ENCODE results near the gene CRYZL1. TPM values are rescaled to one million over a fixed set of nuclear protein-coding genes. Genes with fewer than 3 reads are reported as not detected.

Gene CRYZL1
- total RNA-seq, 1 donor from 2014 or later: 32.2 TPM

- Mint-ChIP-seq H3K36me3 (ENCODE audit: low read depth, unreplicated experiment) (peaks cover 32% of the 10 kb centered on the region), H3K4me1 (ENCODE audit: unreplicated experiment) (peaks cover 18% of the 10 kb centered on the region), H3K9me3 (ENCODE audit: unreplicated experiment) (no peaks in the 10 kb centered on the region), H3K4me3 (ENCODE audit: unreplicated experiment) (no peak overlapping the region), H3K27ac (ENCODE audit: unreplicated experiment) (no peak overlapping the region), H3K27me3 (ENCODE audit: unreplicated experiment) (peaks cover 21% of the 10 kb centered on the region)
- DNase-seq (ENCODE audit: low spot score): no peak
- no peak for TF ChIP-seq CTCF (IDR thresholded peaks at IDR 0.05; ENCODE audit: unreplicated experiment)
Measured at GRCh38 chr21:33546086-33546485, 95.5 kb downstream of the CRYZL1 start.

GRCh38 chr21:33544451-33545195 is 96.9 kb downstream of the CRYZL1 start:
- Mint-ChIP-seq H3K27ac (ENCODE audit: unreplicated experiment) (peak overlapping the region; percentile 100), H3K27me3 (ENCODE audit: unreplicated experiment) (peaks cover 21% of the 10 kb centered on the region), H3K4me1 (ENCODE audit: unreplicated experiment) (peaks cover 24% of the 10 kb centered on the region), H3K4me3 (ENCODE audit: unreplicated experiment) (peak overlapping the region; percentile 99), H3K9me3 (ENCODE audit: unreplicated experiment) (no peaks in the 10 kb centered on the region), H3K36me3 (ENCODE audit: low read depth, unreplicated experiment) (peaks cover 25% of the 10 kb centered on the region)
- DNase-seq (ENCODE audit: low spot score): no peak
- no peak for TF ChIP-seq CTCF (IDR thresholded peaks at IDR 0.05; ENCODE audit: unreplicated experiment)

- peak overlapping the region; percentile 99 for H3K4me3 Mint-ChIP-seq (ENCODE audit: unreplicated experiment)
- peaks cover 19% of the 10 kb centered on the region for H3K27me3 Mint-ChIP-seq (ENCODE audit: unreplicated experiment)
- H3K27ac Mint-ChIP-seq (ENCODE audit: unreplicated experiment): peak overlapping the region; percentile 100
- no peak for TF ChIP-seq CTCF (IDR thresholded peaks at IDR 0.05; ENCODE audit: unreplicated experiment)
- H3K4me1 Mint-ChIP-seq (ENCODE audit: unreplicated experiment): peaks cover 24% of the 10 kb centered on the region
- peak; percentile 80 for DNase-seq (ENCODE audit: low spot score)
- no peaks in the 10 kb centered on the region for H3K9me3 Mint-ChIP-seq (ENCODE audit: unreplicated experiment)
- H3K36me3 Mint-ChIP-seq (ENCODE audit: low read depth, unreplicated experiment): peaks cover 23% of the 10 kb centered on the region
Measured at GRCh38 chr21:33543505-33544129, 97.9 kb downstream of the CRYZL1 start.

GRCh38 chr21:33542640-33543504 is 98.7 kb downstream of the CRYZL1 start, which contains the start of gene SON:
SON (plus strand) TSS chr21:33543038; CDS start chr21:33543093, 55 bp downstream.
- H3K4me1 Mint-ChIP-seq (ENCODE audit: unreplicated experiment): peaks cover 24% of the 10 kb centered on the region
- peak within 1 kb of the TSS; percentile 100 for H3K27ac Mint-ChIP-seq (ENCODE audit: unreplicated experiment)
- peak within 1 kb of the TSS; percentile 99 for H3K4me3 Mint-ChIP-seq (ENCODE audit: unreplicated experiment)
- H3K27me3 Mint-ChIP-seq (ENCODE audit: unreplicated experiment): peaks cover 19% of the 10 kb centered on the region
- DNase-seq (ENCODE audit: low spot score): peak; percentile 96
- no peaks in the 10 kb centered on the region for H3K9me3 Mint-ChIP-seq (ENCODE audit: unreplicated experiment)
- H3K36me3 Mint-ChIP-seq (ENCODE audit: low read depth, unreplicated experiment): peaks cover 17% of the 10 kb centered on the region
- TF ChIP-seq CTCF (IDR thresholded peaks at IDR 0.05; ENCODE audit: unreplicated experiment): no peak

Data from endothelial cell (in vitro differentiated cells).